MM.1S (cell line): ENCODE results near the gene MUC20.

Source experiments
- DNase-seq: peaks from one replicate; pipeline ENCODE4 v3.0.0-alpha.2; 2015
- H2AFZ ChIP-seq: fragments of 300-600 bp; sonication (generic); 2 replicates; pipeline ENCODE4 v1.6.0; 2016; ENCODE audit warnings: antibody characterized with exemption, low read length
- H3F3A ChIP-seq: fragments of 300-600 bp; sonication (generic); 2 replicates; pipeline ENCODE4 v1.6.1; 2016; ENCODE audit warnings: mild to moderate bottlenecking, antibody characterized with exemption, low read length, moderate library complexity, mixed read lengths; ENCODE audit not compliant: insufficient read depth
- H3K27ac ChIP-seq: fragments of 300-600 bp; sonication (generic); 2 replicates; pipeline ENCODE4 v1.5.1; 2016; ENCODE audit warnings: mild to moderate bottlenecking, low read length
- H3K27me3 ChIP-seq: fragments of 300-600 bp; sonication (generic); replicated peaks from 2 replicates; pipeline ENCODE4 v1.6.0; 2016; ENCODE audit warnings: low read length; ENCODE audit not compliant: insufficient read depth
- H3K36me3 ChIP-seq: fragments of 300-600 bp; sonication (generic); replicated peaks from 2 replicates; pipeline ENCODE4 v1.6.1; 2016; ENCODE audit warnings: mild to moderate bottlenecking, low read length, mixed read lengths; ENCODE audit not compliant: insufficient read depth
- H3K4me1 ChIP-seq: fragments of 300-600 bp; sonication (generic); 2 replicates; pipeline ENCODE4 v1.6.1; 2016; ENCODE audit warnings: low read length, mixed read lengths
- H3K4me2 ChIP-seq: fragments of 300-600 bp; sonication (generic); 2 replicates; pipeline ENCODE4 v1.6.0; 2016; ENCODE audit warnings: low read depth, low read length
- H3K4me3 ChIP-seq: fragments of 300-600 bp; sonication (generic); 2 replicates; pipeline ENCODE4 v1.5.1; 2016; ENCODE audit warnings: low read length, mixed read lengths
- H3K79me2 ChIP-seq: fragments of 300-600 bp; sonication (generic); 2 replicates; pipeline ENCODE4 v1.6.1; 2016; ENCODE audit warnings: mixed run types, low read length, mixed read lengths
- H3K9ac ChIP-seq: fragments of 300-600 bp; sonication (generic); 2 replicates; pipeline ENCODE4 v1.6.1; 2016; ENCODE audit warnings: low read length, mixed read lengths
- H3K9me2 ChIP-seq: fragments of 300-600 bp; sonication (generic); replicated peaks from 2 replicates; pipeline ENCODE4 v1.6.1; 2016; ENCODE audit warnings: mild to moderate bottlenecking, low read length, mixed read lengths; ENCODE audit not compliant: insufficient read depth
- H3K9me3 ChIP-seq: fragments of 300-600 bp; sonication (generic); replicated peaks from 2 replicates; pipeline ENCODE4 v1.6.1; 2016; ENCODE audit warnings: mild to moderate bottlenecking, low read length, mixed read lengths; ENCODE audit not compliant: insufficient read depth
- H4K20me1 ChIP-seq: fragments of 300-600 bp; sonication (generic); 2 replicates; pipeline ENCODE4 v1.6.1; 2016; ENCODE audit warnings: mild to moderate bottlenecking, low read length, moderate library complexity, mixed read lengths; ENCODE audit not compliant: insufficient read depth
- EZH2 ChIP-seq: fragments of 300-600 bp; sonication (generic); optimal IDR thresholded peaks from 2 replicates; pipeline ENCODE3; 2017; ENCODE audit warnings: low read depth, mild to moderate bottlenecking, antibody characterized with exemption, low read length, mixed read lengths
- EZH2phosphoT487 ChIP-seq: fragments of 300-600 bp; sonication (generic); IDR thresholded peaks from 2 replicates; pipeline ENCODE4 v1.6.1; 2018; ENCODE audit warnings: antibody characterized with exemption, low read length
- TF ChIP-seq, protein P1 (sequence below): fragments of 300-600 bp; sonication (generic); IDR thresholded peaks from 2 replicates; pipeline ENCODE4 v1.5.1; 2016; ENCODE audit warnings: antibody characterized with exemption, low read length, mixed read lengths

The MUC20 gene

DNA sequence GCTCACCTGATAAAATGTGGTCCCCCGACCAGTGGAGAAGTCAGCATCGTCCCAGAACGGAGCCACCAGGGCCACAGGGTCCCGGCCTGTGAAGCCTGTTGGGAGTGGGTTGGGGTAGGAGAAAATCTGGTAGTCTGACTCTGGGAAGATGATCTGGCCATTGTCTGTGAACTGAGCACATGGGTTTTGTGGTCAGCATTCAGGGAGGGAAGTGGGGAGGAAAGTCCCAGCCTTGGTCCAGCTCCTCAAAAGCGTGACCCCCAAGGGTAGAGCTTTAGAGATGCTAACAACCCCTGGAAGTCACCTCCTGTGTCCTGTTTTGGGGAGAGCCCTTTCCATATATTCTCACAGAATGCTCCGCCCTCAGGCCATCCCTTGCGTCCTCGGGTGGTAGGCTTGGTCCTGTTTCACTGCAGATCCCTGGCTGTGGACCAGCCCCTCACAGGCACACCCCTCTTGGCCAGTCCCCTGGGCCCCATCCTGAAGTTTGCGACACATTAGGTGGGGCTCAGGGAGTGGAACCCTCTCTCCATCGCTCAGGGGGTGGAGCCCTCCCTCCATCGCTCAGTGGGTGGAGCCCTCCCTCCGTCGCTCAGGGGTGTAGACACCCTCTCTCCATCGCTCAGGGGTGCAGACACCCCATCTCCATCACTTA lies 51.0 kb downstream of the MUC20 start:
- no peaks in the 10 kb centered on the region for H3K4me1 ChIP-seq
- H3K36me3 ChIP-seq: no peaks in the 10 kb centered on the region
- H3K27me3 ChIP-seq: peaks cover 49% of the 10 kb centered on the region
- H2AFZ ChIP-seq: no peak overlapping the region
- no peaks in the 10 kb centered on the region for H4K20me1 ChIP-seq
- TF ChIP-seq EZH2 (no peak), EZH2phosphoT487 (no peak)
- TF ChIP-seq, protein P1, sequence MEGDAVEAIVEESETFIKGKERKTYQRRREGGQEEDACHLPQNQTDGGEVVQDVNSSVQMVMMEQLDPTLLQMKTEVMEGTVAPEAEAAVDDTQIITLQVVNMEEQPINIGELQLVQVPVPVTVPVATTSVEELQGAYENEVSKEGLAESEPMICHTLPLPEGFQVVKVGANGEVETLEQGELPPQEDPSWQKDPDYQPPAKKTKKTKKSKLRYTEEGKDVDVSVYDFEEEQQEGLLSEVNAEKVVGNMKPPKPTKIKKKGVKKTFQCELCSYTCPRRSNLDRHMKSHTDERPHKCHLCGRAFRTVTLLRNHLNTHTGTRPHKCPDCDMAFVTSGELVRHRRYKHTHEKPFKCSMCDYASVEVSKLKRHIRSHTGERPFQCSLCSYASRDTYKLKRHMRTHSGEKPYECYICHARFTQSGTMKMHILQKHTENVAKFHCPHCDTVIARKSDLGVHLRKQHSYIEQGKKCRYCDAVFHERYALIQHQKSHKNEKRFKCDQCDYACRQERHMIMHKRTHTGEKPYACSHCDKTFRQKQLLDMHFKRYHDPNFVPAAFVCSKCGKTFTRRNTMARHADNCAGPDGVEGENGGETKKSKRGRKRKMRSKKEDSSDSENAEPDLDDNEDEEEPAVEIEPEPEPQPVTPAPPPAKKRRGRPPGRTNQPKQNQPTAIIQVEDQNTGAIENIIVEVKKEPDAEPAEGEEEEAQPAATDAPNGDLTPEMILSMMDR: no peak
- H3K9me2 ChIP-seq: no peaks in the 10 kb centered on the region
- no peaks in the 10 kb centered on the region for H3F3A ChIP-seq
- H3K9ac ChIP-seq: no peak overlapping the region
- no peak overlapping the region for H3K4me2 ChIP-seq
- H3K9me3 ChIP-seq: no peaks in the 10 kb centered on the region
- H3K79me2 ChIP-seq: no peaks in the 10 kb centered on the region
- no peak overlapping the region for H3K27ac ChIP-seq
- no peak overlapping the region for H3K4me3 ChIP-seq
- DNase-seq: no peak

DNA sequence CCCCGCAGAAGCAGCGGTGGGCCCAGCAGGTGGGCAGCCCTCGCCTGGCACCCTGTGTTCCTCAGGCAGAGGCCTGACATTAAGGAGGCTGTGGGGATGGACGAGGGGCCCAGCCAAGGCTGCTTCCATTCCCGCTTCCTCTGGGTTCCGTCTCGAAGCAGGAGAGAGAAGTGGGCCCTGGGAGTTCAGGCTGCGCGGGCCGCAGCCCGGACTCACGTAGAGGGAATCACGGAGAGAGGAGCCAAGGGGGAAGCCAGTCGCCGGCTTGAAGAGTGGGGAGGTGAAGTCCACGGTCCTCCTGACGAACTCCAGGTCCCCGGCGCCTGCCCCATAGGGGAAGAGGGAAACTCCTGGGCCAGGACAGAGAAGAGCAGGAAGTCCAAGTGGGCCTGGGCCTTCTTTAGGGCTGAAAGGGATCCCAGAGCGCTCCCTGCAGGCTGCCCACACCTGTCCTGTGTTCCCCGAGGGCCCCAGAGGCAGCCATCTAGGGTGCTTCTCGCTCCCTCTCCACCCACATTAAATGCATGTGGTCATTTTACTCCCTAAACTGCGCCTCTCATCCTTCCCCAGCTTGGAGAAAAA lies 53.3 kb downstream of the MUC20 start:
- H3K9ac ChIP-seq: no peak overlapping the region
- no peaks in the 10 kb centered on the region for H3K36me3 ChIP-seq
- H4K20me1 ChIP-seq: no peaks in the 10 kb centered on the region
- no peak for DNase-seq
- no peaks in the 10 kb centered on the region for H3K79me2 ChIP-seq
- TF ChIP-seq EZH2: no peak
- TF ChIP-seq EZH2phosphoT487: no peak
- TF ChIP-seq, protein P1: no peak
- no peaks in the 10 kb centered on the region for H3K9me3 ChIP-seq
- H3K4me3 ChIP-seq: no peak overlapping the region
- no peak overlapping the region for H3K27ac ChIP-seq
- peaks cover 47% of the 10 kb centered on the region for H3K27me3 ChIP-seq
- H3F3A ChIP-seq: no peaks in the 10 kb centered on the region
- no peaks in the 10 kb centered on the region for H3K4me1 ChIP-seq
- H3K9me2 ChIP-seq: no peaks in the 10 kb centered on the region
- no peak overlapping the region for H2AFZ ChIP-seq
- no peak overlapping the region for H3K4me2 ChIP-seq

DNA sequence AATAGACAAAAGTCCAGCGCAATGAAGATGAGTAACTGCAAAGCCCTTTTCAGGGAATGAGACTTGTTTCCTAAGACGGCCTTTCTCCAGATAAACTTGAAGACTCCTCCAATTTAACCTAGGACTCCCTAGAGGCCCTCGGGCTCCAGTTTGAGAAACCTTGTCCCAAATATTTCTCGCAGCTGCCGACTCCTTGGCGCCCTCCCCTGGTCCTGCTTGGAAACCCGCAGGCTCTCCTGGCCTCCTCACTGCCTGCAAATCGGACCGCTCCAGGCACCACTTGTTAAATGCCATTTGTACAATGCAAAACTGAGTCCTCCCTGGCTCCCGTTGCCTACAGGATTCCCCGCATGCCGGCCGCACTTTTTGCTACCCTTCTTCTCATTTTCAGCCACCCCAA lies 54.1 kb downstream of the MUC20 start:
- Histone ChIP-seq H3K4me2 (no peak overlapping the region), H3F3A (no peaks in the 10 kb centered on the region), H2AFZ (no peak overlapping the region), H3K27me3 (peaks cover 39% of the 10 kb centered on the region), H3K4me1 (no peaks in the 10 kb centered on the region), H3K9me3 (no peaks in the 10 kb centered on the region), H3K9ac (no peak overlapping the region), H3K79me2 (no peaks in the 10 kb centered on the region), H4K20me1 (no peaks in the 10 kb centered on the region), H3K9me2 (no peaks in the 10 kb centered on the region), H3K27ac (no peak overlapping the region), H3K4me3 (no peak overlapping the region), H3K36me3 (no peaks in the 10 kb centered on the region)
- TF ChIP-seq, protein P1: peak; percentile 73
- TF ChIP-seq EZH2phosphoT487: no peak
- DNase-seq: peak; percentile 41
